AML-193 (cell line): ENCODE data around the gene BNC2.

Experiments
- DNase-seq, 2 experiments: peaks; one replicate each; lab custom pipeline; 2025; lab: John Stamatoyannopoulos, UW

Gene BNC2

GRCh38 chr9:16627967-16628366, 242.5 kb downstream of the BNC2 start:
- DNase-seq = no peak

- DNase-seq = no peak
Observed at GRCh38 chr9:16627521-16627920, 242.9 kb downstream of the BNC2 start.

- no peak for DNase-seq
Observed at GRCh38 chr9:16626577-16627130, 243.8 kb downstream of the BNC2 start.

- DNase-seq = no peak
Observed at GRCh38 chr9:16625811-16626210, 244.7 kb downstream of the BNC2 start.

- no peak for DNase-seq
Observed at GRCh38 chr9:16625161-16625631, 245.3 kb downstream of the BNC2 start.

GRCh38 chr9:16624744-16625117, 245.7 kb downstream of the BNC2 start:
- DNase-seq = no peak

GRCh38 chr9:16623989-16624743, 246.3 kb downstream of the BNC2 start:
- no peak for DNase-seq

GRCh38 chr9:16622541-16622940, 247.9 kb downstream of the BNC2 start:
- no peak for DNase-seq

- no peak for DNase-seq
Observed at GRCh38 chr9:16619914-16620520, 250.5 kb downstream of the BNC2 start.

GRCh38 chr9:16619402-16619801, 251.1 kb downstream of the BNC2 start:
- DNase-seq = no peak

- no peak for DNase-seq
Observed at GRCh38 chr9:16618524-16618923, 251.9 kb downstream of the BNC2 start.

- no peak for DNase-seq
Observed at GRCh38 chr9:16616686-16617085, 253.8 kb downstream of the BNC2 start.

- no peak for DNase-seq
Observed at GRCh38 chr9:16615451-16615850, 255.0 kb downstream of the BNC2 start.

GRCh38 chr9:16613605-16614004, 256.9 kb downstream of the BNC2 start:
- DNase-seq = no peak

- no peak for DNase-seq
Observed at GRCh38 chr9:16613051-16613450, 257.4 kb downstream of the BNC2 start.

GRCh38 chr9:16612627-16613026, 257.8 kb downstream of the BNC2 start:
- DNase-seq = no peak

- DNase-seq = no peak
Observed at GRCh38 chr9:16611983-16612382, 258.5 kb downstream of the BNC2 start.

- DNase-seq = no peak
Observed at GRCh38 chr9:16611001-16611400, 259.5 kb downstream of the BNC2 start.

- no peak for DNase-seq
Observed at GRCh38 chr9:16610538-16610937, 259.9 kb downstream of the BNC2 start.

- DNase-seq = no peak
Observed at GRCh38 chr9:16608906-16609305, 261.6 kb downstream of the BNC2 start.

GRCh38 chr9:16602494-16602893, 268.0 kb downstream of the BNC2 start:
- no peak for DNase-seq

GRCh38 chr9:16601991-16602390, 268.5 kb downstream of the BNC2 start:
- no peak for DNase-seq

- no peak for DNase-seq
Observed at GRCh38 chr9:16598316-16598715, 272.2 kb downstream of the BNC2 start.
